ENCODE results near the gene PRADC1.

PRADC1 gene

GRCh38 chr2:73233932-73234832 is 1.1 kb upstream of the PRADC1 start, which contains the start of gene CCT7:
CCT7 (plus strand) TSS chr2:73234308; CDS start chr2:73234379, 71 bp downstream.
- DNase-seq, result peak; percentile 86

- no peak for DNase-seq
Observed at GRCh38 chr2:73232403-73233153, 461 bp downstream of the PRADC1 start.

- no peak for DNase-seq
Observed at GRCh38 chr2:73228631-73229030, 4.4 kb downstream of the PRADC1 start.

- DNase-seq, result no peak
Observed at GRCh38 chr2:73227086-73227485, 6.0 kb downstream of the PRADC1 start.

GRCh38 chr2:73225513-73226360 is 7.3 kb downstream of the PRADC1 start:
- DNase-seq, result no peak

- DNase-seq, result no peak
Observed at GRCh38 chr2:73223821-73224220, 9.2 kb downstream of the PRADC1 start.

GRCh38 chr2:73218298-73218697 is 14.7 kb downstream of the PRADC1 start:
- DNase-seq, result no peak

- no peak for DNase-seq
Observed at GRCh38 chr2:73217826-73218225, 15.2 kb downstream of the PRADC1 start.

- no peak for DNase-seq
Observed at GRCh38 chr2:73217160-73217559, 15.9 kb downstream of the PRADC1 start.

GRCh38 chr2:73215254-73215653 is 17.8 kb downstream of the PRADC1 start:
- DNase-seq, result no peak

- DNase-seq, result peak; percentile 32
Observed at GRCh38 chr2:73214120-73215035, 18.7 kb downstream of the PRADC1 start, which contains the start of gene SMYD5. SMYD5 (plus strand) TSS chr2:73214245; CDS start chr2:73214267, 22 bp downstream.

GRCh38 chr2:73212448-73213176 is 20.4 kb downstream of the PRADC1 start:
- peak; percentile 24 for DNase-seq

GRCh38 chr2:73212098-73212447 is 21.0 kb downstream of the PRADC1 start:
- no peak for DNase-seq

GRCh38 chr2:73210696-73211095 is 22.3 kb downstream of the PRADC1 start:
- no peak for DNase-seq

GRCh38 chr2:73210019-73210418 is 23.0 kb downstream of the PRADC1 start:
- no peak for DNase-seq

GRCh38 chr2:73208258-73208657 is 24.8 kb downstream of the PRADC1 start:
- no peak for DNase-seq

- no peak for DNase-seq
Observed at GRCh38 chr2:73205611-73206010, 27.4 kb downstream of the PRADC1 start.

- no peak for DNase-seq
Observed at GRCh38 chr2:73203055-73203681, 29.9 kb downstream of the PRADC1 start.

GRCh38 chr2:73202156-73203054 is 30.6 kb downstream of the PRADC1 start, which contains the start of gene NOTO:
NOTO (plus strand) TSS chr2:73202574; CDS start chr2:73202667, 93 bp downstream.
- DNase-seq, result no peak

All from NCI-H526 treated with DMSO at 0.1 percent for 48 hours (cell line).